ENCODE results near the gene SGSM2.

SGSM2 gene

DNA sequence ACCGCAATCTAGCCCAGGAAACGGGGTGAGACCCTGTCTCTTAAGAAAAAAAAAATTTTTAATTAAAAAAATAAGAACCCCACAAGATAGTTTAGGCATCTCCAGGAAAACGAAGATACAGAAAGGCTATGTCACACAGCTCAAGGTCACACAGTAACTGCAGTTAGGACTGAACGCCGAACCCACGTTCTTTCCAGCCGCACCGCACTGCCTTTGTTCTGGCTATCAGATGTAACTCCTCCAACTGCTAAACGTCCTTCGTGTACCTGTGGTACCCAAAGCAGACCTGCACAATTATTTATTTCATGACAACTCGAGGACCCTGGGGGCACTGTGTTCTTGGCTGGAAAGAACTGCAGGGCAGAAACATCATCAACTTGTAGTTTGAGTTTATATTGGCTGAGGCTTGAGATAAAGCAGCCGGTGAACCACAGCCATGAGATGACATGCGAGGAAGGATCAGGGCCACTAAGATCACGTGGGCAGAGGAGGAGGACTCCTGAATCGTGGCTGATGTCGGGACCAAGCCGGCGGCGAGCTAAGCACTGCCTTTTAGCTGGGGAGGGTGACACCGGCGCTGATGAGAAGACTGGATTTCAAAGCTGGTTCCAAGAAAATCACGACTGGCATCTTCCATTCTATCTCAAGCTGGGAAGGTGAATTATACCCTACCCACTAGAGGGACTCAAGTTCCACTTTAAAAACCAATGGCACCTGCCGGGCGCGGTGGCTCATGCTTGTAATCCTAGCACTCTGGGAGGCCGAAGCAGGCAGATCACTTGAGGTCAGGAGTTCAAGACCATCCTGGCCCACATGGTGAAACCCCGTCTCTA is 84.2 kb downstream of the SGSM2 start:
- no peak for TF ChIP-seq CTCF (IDR thresholded peaks at IDR 0.05; ENCODE audit: insufficient read depth, low read length, poor library complexity, severe bottlenecking)
- peaks cover 6% of the 10 kb centered on the region for H3K36me3 ChIP-seq (ENCODE audit: control insufficient read depth, insufficient read depth, low read length)
- no peak overlapping the region for H3K4me3 ChIP-seq (replicated peaks; ENCODE audit: low read depth, low read length)
- H3K27me3 ChIP-seq (replicated peaks; ENCODE audit: control insufficient read depth, insufficient read depth, low read length), result no peaks in the 10 kb centered on the region
- no peak for DNase-seq (ENCODE audit: extremely low read depth, insufficient read length)

DNA sequence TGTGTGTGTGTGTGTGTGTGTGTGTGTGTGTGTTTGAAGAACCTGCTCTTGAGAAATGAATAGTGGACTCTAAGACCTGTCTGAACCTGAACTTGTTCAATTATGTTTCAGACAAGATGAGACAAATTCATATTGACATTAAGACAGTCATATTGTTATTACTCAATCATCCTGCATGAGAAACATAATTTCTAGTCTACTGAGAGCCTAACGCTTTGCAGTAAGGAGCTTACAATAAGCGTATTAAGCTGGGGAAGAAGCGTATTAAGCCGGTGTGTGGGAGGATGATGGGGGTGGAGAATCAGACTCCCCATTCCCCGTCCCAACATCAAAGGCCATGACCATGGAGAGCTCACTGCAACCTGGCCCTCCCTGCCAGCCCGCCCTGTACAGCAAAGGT is 86.0 kb downstream of the SGSM2 start:
- Histone ChIP-seq H3K36me3 (ENCODE audit: control insufficient read depth, insufficient read depth, low read length) (peaks cover 6% of the 10 kb centered on the region), H3K4me3 (replicated peaks; ENCODE audit: low read depth, low read length) (no peak overlapping the region), H3K27me3 (replicated peaks; ENCODE audit: control insufficient read depth, insufficient read depth, low read length) (no peaks in the 10 kb centered on the region)
- no peak for DNase-seq (ENCODE audit: extremely low read depth, insufficient read length)
- no peak for TF ChIP-seq CTCF (IDR thresholded peaks at IDR 0.05; ENCODE audit: insufficient read depth, low read length, poor library complexity, severe bottlenecking)

- H3K36me3 ChIP-seq (ENCODE audit: control insufficient read depth, insufficient read depth, low read length), result no peaks in the 10 kb centered on the region; the same call in 1 of the 2 replicates
- no peak for DNase-seq (ENCODE audit: extremely low read depth, insufficient read length)
- H3K27me3 ChIP-seq (replicated peaks; ENCODE audit: control insufficient read depth, insufficient read depth, low read length), result no peaks in the 10 kb centered on the region
- no peak overlapping the region for H3K4me3 ChIP-seq (replicated peaks; ENCODE audit: low read depth, low read length)
- no peak for TF ChIP-seq CTCF (IDR thresholded peaks at IDR 0.05; ENCODE audit: insufficient read depth, low read length, poor library complexity, severe bottlenecking)
Measured at GRCh38 chr17:2427215-2427614, 89.9 kb downstream of the SGSM2 start.

GRCh38 chr17:2427910-2428309 is 90.6 kb downstream of the SGSM2 start:
- TF ChIP-seq CTCF (IDR thresholded peaks at IDR 0.05; ENCODE audit: insufficient read depth, low read length, poor library complexity, severe bottlenecking), result no peak
- H3K36me3 ChIP-seq (ENCODE audit: control insufficient read depth, insufficient read depth, low read length), result peaks cover under 1% of the 10 kb centered on the region; the same call in 1 of the 2 replicates
- no peaks in the 10 kb centered on the region for H3K27me3 ChIP-seq (replicated peaks; ENCODE audit: control insufficient read depth, insufficient read depth, low read length)
- no peak overlapping the region for H3K4me3 ChIP-seq (replicated peaks; ENCODE audit: low read depth, low read length)
- DNase-seq (ENCODE audit: extremely low read depth, insufficient read length), result no peak

All from GM06990 (cell line).